Trophoblast cell (in vitro differentiated cells and primary cell): ENCODE data around the gene SENP6.
"Not testable (repeated sequence)": the region's sequence is repeated elsewhere in the genome, so short reads cannot be mapped to it uniquely, and the experiment has no call there.

ENCODE experiments used
- DNase-seq, 2 donors: peaks; one replicate each; pipeline ENCODE4 v3.0.0-alpha.2; 2016
- H2AFZ ChIP-seq: 2 replicates; pipeline ENCODE4 v1.6.1; 2013; ENCODE audit warnings: low read length, moderate library complexity, mild to moderate bottlenecking; ENCODE audit not compliant: insufficient read depth, poor library complexity
- H2AK5ac ChIP-seq: 2 replicates; pipeline ENCODE4 v1.6.1; 2013; ENCODE audit warnings: mild to moderate bottlenecking, low read length
- H2BK120ac ChIP-seq: 2 replicates; pipeline ENCODE4 v1.6.1; 2013; ENCODE audit warnings: low read length, mild to moderate bottlenecking, moderate library complexity; ENCODE audit not compliant: insufficient read depth, poor library complexity
- H2BK12ac ChIP-seq: 2 replicates; pipeline ENCODE4 v1.6.1; 2013; ENCODE audit warnings: mild to moderate bottlenecking, low read length, moderate library complexity
- H2BK5ac ChIP-seq: 2 replicates; pipeline ENCODE4 v1.6.1; 2013; ENCODE audit warnings: low read length, low read depth, moderate library complexity, mild to moderate bottlenecking; ENCODE audit not compliant: poor library complexity
- H3K14ac ChIP-seq: 2 replicates; pipeline ENCODE4 v1.6.1; 2013; ENCODE audit warnings: mild to moderate bottlenecking, low read length
- H3K18ac ChIP-seq: 2 replicates; pipeline ENCODE4 v1.6.1; 2013; ENCODE audit warnings: mild to moderate bottlenecking, low read length
- H3K23ac ChIP-seq: 2 replicates; pipeline ENCODE4 v1.6.1; 2013; ENCODE audit warnings: low read length
- H3K27ac ChIP-seq: 2 replicates; pipeline ENCODE4 v1.5.1; 2013; ENCODE audit warnings: low read depth, mild to moderate bottlenecking, inconsistent platforms, low read length, moderate library complexity
- H3K27me3 ChIP-seq: 2 replicates; pipeline ENCODE4 v1.6.1; 2013; ENCODE audit warnings: inconsistent platforms, mild to moderate bottlenecking, low read length, moderate library complexity; ENCODE audit not compliant: insufficient read depth
- H3K36me3 ChIP-seq, 2 experiments: 1 replicate in 1 of 2; 2 replicates in 1 of 2; pipeline ENCODE4 v1.6.1; 2013; ENCODE audit warnings: low read length in 2 of 2, mild to moderate bottlenecking in 2 of 2, moderate library complexity in 1 of 2; ENCODE audit not compliant: insufficient read depth in 2 of 2, control insufficient read depth in 1 of 2
- H3K4ac ChIP-seq: 2 replicates; pipeline ENCODE4 v1.6.1; 2013; ENCODE audit warnings: low read depth, mild to moderate bottlenecking, low read length, moderate library complexity
- H3K4me1 ChIP-seq, 2 experiments: 1 replicate in 1 of 2; 2 replicates in 1 of 2; pipeline ENCODE4 v1.6.1; 2013; ENCODE audit warnings: low read length in 2 of 2, mild to moderate bottlenecking in 2 of 2, moderate library complexity in 1 of 2; ENCODE audit not compliant: insufficient read depth in 2 of 2, control insufficient read depth in 1 of 2
- H3K4me2 ChIP-seq: 2 replicates; pipeline ENCODE4 v1.6.1; 2013; ENCODE audit warnings: inconsistent platforms, mild to moderate bottlenecking, low read length, moderate library complexity
- H3K4me3 ChIP-seq: 2 replicates; pipeline ENCODE4 v1.5.1; 2013; ENCODE audit warnings: mild to moderate bottlenecking, low read depth, low read length, inconsistent platforms
- H3K79me1 ChIP-seq: one replicate; pipeline ENCODE4 v1.6.1; 2013; ENCODE audit warnings: low read length
- H3K79me2 ChIP-seq: 2 replicates; pipeline ENCODE4 v1.6.1; 2013; ENCODE audit warnings: low read length, mild to moderate bottlenecking; ENCODE audit not compliant: control insufficient read depth, insufficient read depth, poor library complexity
- H3K9ac ChIP-seq: 2 replicates; pipeline ENCODE4 v1.6.1; 2013; ENCODE audit warnings: mild to moderate bottlenecking, low read length
- H3K9me3 ChIP-seq: 2 replicates; pipeline ENCODE4 v1.6.1; 2013; ENCODE audit warnings: low read depth, mild to moderate bottlenecking, control low read depth, inconsistent platforms, low read length; ENCODE audit not compliant: insufficient read depth
- H4K12ac ChIP-seq: 2 replicates; pipeline ENCODE4 v1.6.1; 2013; ENCODE audit warnings: low read depth, mild to moderate bottlenecking, low read length, moderate library complexity
- H4K8ac ChIP-seq: 2 replicates; pipeline ENCODE4 v1.6.1; 2013; ENCODE audit warnings: low read depth, mild to moderate bottlenecking, low read length, moderate library complexity
- H4K91ac ChIP-seq: one replicate; pipeline ENCODE4 v1.6.1; 2013; ENCODE audit warnings: low read depth, mild to moderate bottlenecking, low read length, moderate library complexity
- WGBS: extraction: QIAGEN DNeasy Blood & Tissue Kit; methylation state at CpG from one replicate; pipeline ENCODE4 v1.1.7; 2013; ENCODE audit warnings: missing lambda C conversion rate; ENCODE audit not compliant: insufficient read length, insufficient coverage; ENCODE audit errors: extremely low coverage; 5-methylcytosine and 5-hydroxymethylcytosine counted together

The SENP6 gene

GRCh38 chr6:75687535-75687934, 85.9 kb downstream of the SENP6 start:
- H3K23ac ChIP-seq, H3K4ac ChIP-seq, H4K8ac ChIP-seq, H3K18ac ChIP-seq, H3K4me2 ChIP-seq, H3K27me3 ChIP-seq, H2AK5ac ChIP-seq, H3K4me1 ChIP-seq, H2BK5ac ChIP-seq, DNase-seq, H4K91ac ChIP-seq, H2BK120ac ChIP-seq, H3K14ac ChIP-seq, H3K79me2 ChIP-seq, H3K4me3 ChIP-seq, H2AFZ ChIP-seq, H3K9me3 ChIP-seq, H4K12ac ChIP-seq, H2BK12ac ChIP-seq, H3K9ac ChIP-seq, H3K79me1 ChIP-seq, H3K27ac ChIP-seq: not testable (repeated sequence)
- peaks cover 18 to 22% of the 10 kb centered on the region in 2 experiments for H3K36me3 ChIP-seq
- no CpG with 5 or more reads among the region's 5 CpGs for WGBS

- not testable (repeated sequence) for H3K27me3 ChIP-seq, H2BK5ac ChIP-seq, H4K91ac ChIP-seq, H3K9ac ChIP-seq, H3K27ac ChIP-seq, H2BK120ac ChIP-seq, H3K23ac ChIP-seq, H3K4me2 ChIP-seq, H2AFZ ChIP-seq, H3K14ac ChIP-seq, H3K4me1 ChIP-seq, H4K8ac ChIP-seq, H3K4ac ChIP-seq, H3K9me3 ChIP-seq, H3K79me1 ChIP-seq, H2AK5ac ChIP-seq, H4K12ac ChIP-seq, H3K18ac ChIP-seq, H2BK12ac ChIP-seq, H3K79me2 ChIP-seq, H3K4me3 ChIP-seq, DNase-seq
- peaks cover 20 to 25% of the 10 kb centered on the region in 2 experiments for H3K36me3 ChIP-seq
- WGBS, result no CpG with 5 or more reads among the region's 8 CpGs
Observed at GRCh38 chr6:75687937-75688336, 86.3 kb downstream of the SENP6 start.

GRCh38 chr6:75689576-75689975, 87.9 kb downstream of the SENP6 start:
- H3K4me1 ChIP-seq, result no peaks in the 10 kb centered on the region
- no peak overlapping the region for H3K23ac ChIP-seq
- no peaks in the 10 kb centered on the region for H3K79me2 ChIP-seq
- H3K4ac ChIP-seq, result no peak overlapping the region
- no peak overlapping the region for H4K8ac ChIP-seq
- H2BK5ac ChIP-seq, result no peak overlapping the region
- H4K12ac ChIP-seq, result peak overlapping the region; percentile 62
- no peak overlapping the region for H3K27ac ChIP-seq
- H3K4me2 ChIP-seq, result no peak overlapping the region
- DNase-seq, result no peak
- no peak overlapping the region for H2BK120ac ChIP-seq
- no peak overlapping the region for H3K4me3 ChIP-seq
- no peak overlapping the region for H2BK12ac ChIP-seq
- peaks cover 2% of the 10 kb centered on the region for H3K9me3 ChIP-seq
- no peak overlapping the region for H2AK5ac ChIP-seq
- H3K14ac ChIP-seq, result no peak overlapping the region
- no peak overlapping the region for H3K9ac ChIP-seq
- no peak overlapping the region for H2AFZ ChIP-seq
- peaks cover 24 to 25% of the 10 kb centered on the region in 2 experiments for H3K36me3 ChIP-seq
- no peak overlapping the region for H3K18ac ChIP-seq
- H3K27me3 ChIP-seq, result no peaks in the 10 kb centered on the region
- WGBS, result no CpG with 5 or more reads among the region's 7 CpGs
- H4K91ac ChIP-seq, result no peak overlapping the region
- H3K79me1 ChIP-seq, result no peaks in the 10 kb centered on the region

DNA sequence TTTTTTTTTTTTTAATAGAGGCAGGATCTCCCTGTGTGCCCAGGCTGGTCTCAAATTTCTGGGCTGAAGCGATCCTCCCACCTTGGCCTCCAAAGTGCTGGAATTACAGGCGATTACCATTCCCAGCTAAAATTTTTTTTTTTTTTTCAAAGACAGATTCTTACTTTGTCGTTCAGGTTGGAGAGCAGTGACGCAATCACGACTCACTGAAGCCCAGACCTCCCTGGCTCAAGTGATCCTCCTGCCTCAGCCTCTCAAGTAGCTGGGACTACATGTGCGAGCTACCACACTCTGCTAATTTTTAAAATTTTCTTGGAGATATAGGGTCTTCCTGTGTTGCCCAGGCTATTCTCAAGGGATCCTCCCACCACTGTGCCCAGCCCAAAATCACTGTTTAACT, 89.3 kb downstream of the SENP6 start:
- no peak overlapping the region for H2BK5ac ChIP-seq
- H3K4me3 ChIP-seq, result no peak overlapping the region
- H3K14ac ChIP-seq, result no peak overlapping the region
- H3K4ac ChIP-seq, result no peak overlapping the region
- H2AFZ ChIP-seq, result no peak overlapping the region
- no peak overlapping the region for H4K8ac ChIP-seq
- no peaks in the 10 kb centered on the region for H3K4me1 ChIP-seq
- no peak overlapping the region for H3K9ac ChIP-seq
- H4K12ac ChIP-seq, result no peak overlapping the region
- no peak overlapping the region for H2BK12ac ChIP-seq
- no peak overlapping the region for H2AK5ac ChIP-seq
- no peaks in the 10 kb centered on the region for H3K79me2 ChIP-seq
- no peaks in the 10 kb centered on the region for H3K27me3 ChIP-seq
- H3K23ac ChIP-seq, result no peak overlapping the region
- H3K9me3 ChIP-seq, result peaks cover 2% of the 10 kb centered on the region
- no peak overlapping the region for H4K91ac ChIP-seq
- no peak overlapping the region for H2BK120ac ChIP-seq
- H3K27ac ChIP-seq, result no peak overlapping the region
- H3K36me3 ChIP-seq, result peaks cover 25 to 26% of the 10 kb centered on the region in 2 experiments
- no CpG with 5 or more reads among the region's 6 CpGs for WGBS
- no peaks in the 10 kb centered on the region for H3K79me1 ChIP-seq
- no peak overlapping the region for H3K4me2 ChIP-seq
- H3K18ac ChIP-seq, result no peak overlapping the region
- DNase-seq, result peak; percentile 37 to 57
